HPDE6-E6E7 (cell line): ENCODE results near the gene PAK5.

Source experiments
- DNase-seq: peaks from one replicate; pipeline ENCODE4 v3.0.0; 2011; ENCODE audit warnings: missing footprints; ENCODE audit errors: extremely low spot score

PAK5 gene

DNA sequence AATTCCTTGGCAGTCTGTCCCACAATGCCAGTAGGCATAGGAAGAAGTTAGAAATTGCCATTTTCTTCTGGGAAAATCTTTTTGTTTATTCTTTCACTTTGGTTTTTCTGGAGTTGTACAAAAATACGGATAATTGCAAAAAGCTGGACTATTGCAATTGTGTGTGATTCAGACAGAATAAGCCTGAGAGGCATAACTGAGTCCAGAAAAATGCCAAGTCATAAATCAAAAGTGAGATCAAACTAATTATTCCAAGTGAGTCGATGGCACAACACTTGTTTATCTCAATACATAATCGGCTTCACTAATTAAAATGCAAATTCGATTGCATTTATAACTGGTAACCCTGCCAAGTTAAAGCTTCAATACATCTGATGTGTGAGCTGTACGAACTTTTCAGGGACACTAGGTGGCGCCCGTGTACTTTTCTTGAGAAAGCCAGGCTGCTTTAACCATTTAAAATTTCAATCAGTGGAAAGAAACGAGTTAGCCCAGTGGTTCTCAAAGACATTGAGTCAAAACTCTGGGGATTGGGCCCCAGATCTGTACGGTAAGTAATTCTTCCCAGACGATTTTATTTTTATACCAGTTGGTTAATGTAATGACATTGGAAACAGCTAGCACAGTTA, 221.9 kb downstream of the PAK5 start:
- peak; percentile 46 for DNase-seq

- DNase-seq = no peak
Observed at GRCh38 chr20:9616455-9616805, 222.4 kb downstream of the PAK5 start.

GRCh38 chr20:9615766-9616454, 223.0 kb downstream of the PAK5 start:
- DNase-seq = no peak

GRCh38 chr20:9615118-9615517, 223.8 kb downstream of the PAK5 start:
- DNase-seq = no peak

- DNase-seq = no peak
Observed at GRCh38 chr20:9613871-9614270, 225.0 kb downstream of the PAK5 start.

DNA sequence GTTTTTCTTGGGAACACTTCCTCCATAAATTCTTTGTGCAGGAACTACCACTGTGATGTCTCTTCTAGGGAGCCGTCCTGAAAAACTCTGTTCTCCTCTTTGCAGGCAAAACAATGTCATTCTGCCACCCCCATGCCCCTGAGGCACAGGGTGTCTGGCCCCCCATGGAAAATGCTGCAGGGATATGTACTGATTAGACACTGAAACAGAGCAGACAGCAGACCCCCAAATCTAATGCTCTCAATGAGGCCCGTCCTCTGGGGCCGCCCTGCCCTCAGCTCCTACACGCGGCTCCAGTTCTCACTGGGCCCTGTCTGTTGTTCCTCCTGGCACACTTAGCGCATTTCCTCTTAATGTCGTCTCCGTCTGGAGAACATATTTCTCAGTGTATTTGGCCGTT, 227.0 kb downstream of the PAK5 start:
- DNase-seq = no peak

DNA sequence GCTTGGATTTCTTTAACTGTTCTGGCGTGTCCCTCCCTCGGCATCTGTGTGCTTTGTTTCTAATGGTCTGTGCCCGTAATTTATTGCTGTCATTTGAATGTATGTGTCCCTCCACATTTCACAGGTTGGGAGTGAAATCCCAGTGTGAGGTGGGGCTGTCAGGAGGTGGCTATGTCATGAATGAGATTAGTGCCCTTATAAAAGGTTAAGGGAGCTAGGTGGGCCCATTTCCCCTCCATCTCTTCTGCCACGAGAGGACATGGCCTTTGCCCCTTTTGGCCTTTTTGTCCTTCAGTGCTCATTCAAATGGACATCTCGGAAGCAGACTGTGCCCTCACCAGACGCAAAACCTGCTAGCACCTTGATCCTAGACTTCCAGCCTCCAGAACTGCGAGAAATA, 228.2 kb downstream of the PAK5 start:
- no peak for DNase-seq

- DNase-seq = no peak
Observed at GRCh38 chr20:9609887-9610502, 228.9 kb downstream of the PAK5 start.

DNA sequence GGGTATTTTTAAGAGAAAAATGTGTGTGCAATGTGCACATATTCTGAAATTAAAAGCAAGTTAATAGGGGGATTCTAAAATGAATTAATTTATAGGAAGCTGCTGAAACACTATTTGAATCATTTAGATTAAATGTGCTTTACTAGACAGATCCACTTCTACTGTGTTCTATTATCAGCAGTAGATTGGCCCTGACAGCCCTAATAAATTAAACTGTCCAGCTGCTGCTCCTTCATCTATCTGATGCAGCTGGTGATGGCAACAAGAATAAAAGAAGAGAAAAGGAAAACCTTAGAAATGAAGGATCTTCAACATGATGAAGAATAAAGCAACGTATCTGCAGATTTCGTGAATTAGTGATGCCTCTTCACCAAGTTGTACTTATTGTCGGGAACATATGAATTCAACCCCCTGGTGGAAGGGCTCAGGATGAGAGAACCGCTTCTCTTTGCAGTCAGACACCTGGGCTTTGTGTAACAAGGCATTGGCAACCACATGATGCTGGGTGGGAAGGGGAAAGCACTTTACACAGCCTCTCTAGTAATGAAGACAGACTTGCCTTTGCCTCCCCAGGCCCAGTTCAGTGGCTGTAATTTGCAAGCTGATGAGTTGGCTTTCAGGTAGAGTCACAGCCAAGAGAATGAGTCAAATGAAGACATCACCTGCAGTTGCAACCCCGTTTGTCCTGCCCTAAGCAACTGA, 230.1 kb downstream of the PAK5 start:
- no peak for DNase-seq

GRCh38 chr20:9602847-9603183, 236.1 kb downstream of the PAK5 start:
- DNase-seq = no peak

- DNase-seq = no peak
Observed at GRCh38 chr20:9600562-9600961, 238.3 kb downstream of the PAK5 start.

DNA sequence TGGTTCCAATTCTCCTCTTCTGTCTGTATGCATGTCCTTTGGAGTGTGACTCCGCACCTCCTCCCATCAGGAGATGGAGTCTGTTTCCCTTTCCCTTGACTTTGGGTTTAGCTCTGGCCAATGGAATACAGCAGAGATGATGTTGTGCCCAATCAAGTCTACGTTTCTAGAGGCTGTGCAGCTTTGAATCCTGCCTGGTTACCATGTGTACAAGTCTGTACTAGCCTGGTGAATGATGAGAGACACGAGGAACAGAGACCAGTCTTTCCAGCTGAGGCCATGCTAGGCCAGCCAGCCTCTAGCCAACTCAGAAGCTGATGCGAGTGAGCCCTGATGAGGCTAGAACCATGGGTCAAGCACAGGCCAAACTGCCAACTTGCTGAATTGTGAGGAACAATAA, 241.3 kb downstream of the PAK5 start:
- DNase-seq = no peak

DNA sequence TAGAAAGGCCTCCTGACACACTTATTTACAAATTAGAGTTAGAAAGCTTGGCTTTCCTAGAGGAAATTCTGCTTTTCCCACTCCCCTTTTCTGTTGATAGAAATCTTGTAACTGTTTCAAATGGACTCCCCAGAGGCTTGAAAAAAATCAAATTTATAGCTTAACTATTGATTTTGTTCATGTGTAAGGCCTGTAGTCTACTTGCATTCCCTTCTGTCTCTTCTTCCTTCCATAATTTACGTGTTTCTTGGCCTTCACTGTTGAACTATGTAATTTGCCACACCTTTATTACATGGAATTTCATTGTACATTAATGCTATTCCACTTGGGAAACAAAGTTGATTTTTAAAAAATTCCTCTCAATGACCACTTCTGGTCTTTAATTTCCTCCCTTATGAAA, 243.1 kb downstream of the PAK5 start:
- no peak for DNase-seq

GRCh38 chr20:9594284-9594875, 244.5 kb downstream of the PAK5 start:
- no peak for DNase-seq

DNA sequence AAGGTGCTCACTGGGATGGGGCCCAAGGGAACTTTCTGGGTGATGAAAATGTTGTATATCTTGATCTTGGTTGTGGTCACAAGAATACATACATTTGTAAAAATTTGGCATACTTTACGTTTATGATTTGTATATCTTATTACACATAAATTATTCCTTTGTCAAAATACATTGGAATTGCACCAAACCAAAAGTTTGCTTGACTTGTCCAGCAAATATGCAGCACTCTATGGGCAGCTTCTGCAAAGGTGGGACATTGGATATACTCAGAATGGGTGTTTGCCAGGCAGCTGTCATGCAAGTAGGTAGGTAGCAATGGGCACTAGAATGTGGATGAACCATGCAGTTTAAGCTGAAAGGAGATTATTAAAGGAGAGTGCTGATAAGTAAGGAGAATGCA, 246.5 kb downstream of the PAK5 start:
- DNase-seq = no peak

DNA sequence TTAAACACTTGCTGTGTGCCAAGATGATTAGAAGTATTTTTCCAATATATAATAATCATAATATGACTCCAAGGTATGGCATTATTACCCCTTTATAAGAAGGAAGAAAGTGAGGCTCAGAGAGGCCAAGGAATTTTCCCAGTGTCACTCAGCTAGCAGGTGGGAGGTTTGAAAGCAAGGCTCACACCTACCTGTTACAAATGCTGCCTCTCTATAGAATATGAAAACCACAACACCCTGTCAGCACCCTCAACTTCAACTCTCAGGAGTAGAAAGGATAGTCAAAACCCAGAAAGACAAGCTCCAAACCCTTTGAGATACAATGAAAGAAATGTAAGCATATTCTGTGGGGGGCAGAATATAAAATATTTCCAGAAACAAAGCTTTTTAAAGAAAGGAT, 247.8 kb downstream of the PAK5 start:
- no peak for DNase-seq

GRCh38 chr20:9590189-9590588, 248.7 kb downstream of the PAK5 start:
- DNase-seq = no peak

DNA sequence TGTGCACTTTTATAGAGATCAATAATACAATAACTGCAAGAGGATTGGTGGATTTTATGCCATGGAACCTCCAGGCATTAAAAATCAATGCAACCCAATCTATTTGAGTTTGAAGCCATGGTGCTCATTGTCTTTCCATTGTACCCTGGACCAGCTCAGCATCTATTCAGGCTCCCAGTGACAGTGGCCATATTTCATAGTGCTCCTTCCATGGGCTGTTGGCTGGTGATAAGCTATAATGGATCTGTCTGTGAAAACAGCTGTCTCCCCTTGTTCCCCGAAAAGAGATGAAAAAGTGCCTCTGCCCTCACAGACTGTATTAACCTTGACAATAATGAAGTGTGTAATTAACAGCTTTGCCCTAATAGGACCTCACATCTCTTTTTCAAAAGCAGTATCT, 250.2 kb downstream of the PAK5 start:
- DNase-seq = no peak

DNA sequence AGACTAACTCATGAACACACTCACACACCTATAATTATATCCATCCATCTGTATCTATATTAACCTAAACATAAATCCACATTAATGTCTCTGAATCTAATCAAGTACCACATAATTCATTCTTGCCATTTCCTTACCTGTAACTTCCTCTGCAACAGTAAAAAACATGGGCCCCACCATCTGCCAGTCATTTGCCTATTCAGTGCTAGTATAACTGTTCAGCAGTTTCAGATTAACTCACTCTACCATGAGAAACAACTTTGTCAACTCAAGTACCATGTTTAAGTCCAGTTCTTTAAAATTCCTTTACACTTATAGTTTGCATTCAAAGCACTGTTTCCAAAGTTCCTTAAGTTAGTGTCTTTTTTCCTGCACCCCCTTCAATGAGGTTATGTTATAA, 255.7 kb downstream of the PAK5 start:
- DNase-seq = no peak

DNA sequence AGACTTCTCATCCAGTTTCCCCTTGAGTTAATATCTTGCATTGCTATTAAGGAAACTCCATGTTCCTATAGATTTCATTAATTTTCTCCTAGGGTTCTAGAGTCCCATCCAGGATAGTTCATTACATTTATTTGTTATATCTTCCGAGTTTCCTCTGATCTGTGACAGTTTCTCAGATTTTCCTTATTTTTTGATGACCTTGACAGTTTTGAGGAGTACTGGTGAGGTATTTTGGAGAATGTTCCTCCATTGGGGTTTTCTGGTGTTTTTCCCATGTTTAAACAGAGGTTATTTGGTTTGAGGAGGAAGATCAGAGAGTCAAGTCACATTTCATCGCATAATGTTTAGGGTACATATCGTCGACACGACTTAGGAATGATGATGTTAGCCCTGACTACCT, 256.7 kb downstream of the PAK5 start:
- no peak for DNase-seq

DNA sequence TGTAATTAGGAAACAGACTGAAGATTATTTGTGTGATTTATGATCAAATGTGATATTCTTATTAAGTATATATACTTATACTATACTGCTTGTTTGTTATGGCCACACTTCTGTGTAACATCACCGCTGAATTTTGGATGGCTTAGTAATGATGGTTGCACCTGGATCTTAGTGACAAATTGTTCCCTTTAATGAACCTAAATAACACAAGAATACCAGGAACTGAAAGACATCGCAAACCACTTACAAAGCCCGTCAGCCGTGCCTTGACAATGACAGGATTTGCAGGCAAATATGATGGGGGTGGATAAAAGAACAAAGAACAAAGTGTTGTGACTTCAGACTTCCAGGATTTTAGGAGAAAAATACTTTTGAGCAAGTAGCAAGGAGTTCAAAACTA, 257.4 kb downstream of the PAK5 start:
- no peak for DNase-seq

DNA sequence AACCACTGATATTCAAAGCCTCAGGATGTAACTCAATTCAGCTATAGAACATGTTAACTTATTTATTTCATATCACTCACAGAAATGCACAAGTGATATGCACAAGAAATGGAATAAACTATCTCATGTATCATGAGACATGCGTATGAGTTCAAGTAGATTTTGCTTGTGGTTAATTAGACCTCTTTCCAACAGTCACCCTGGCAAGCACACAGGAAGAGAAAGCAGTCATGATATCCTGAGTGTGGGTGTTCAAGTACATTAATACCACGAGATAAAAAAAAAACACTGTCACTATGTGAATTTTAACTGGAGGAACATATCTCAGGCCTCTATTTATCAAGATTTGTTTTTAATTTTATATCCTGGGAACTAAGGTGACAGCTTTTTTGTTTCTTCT, 260.3 kb downstream of the PAK5 start:
- no peak for DNase-seq

- no peak for DNase-seq
Observed at GRCh38 chr20:9577397-9577796, 261.5 kb downstream of the PAK5 start.
